ENCODE data around the gene GREM1. TPM values are rescaled to one million over a fixed set of nuclear protein-coding genes. Genes with fewer than 3 reads are reported as not detected.

GREM1 gene
- polyA plus RNA-seq, 1 of the 3 experiments (the other 2 are of a cell fraction), result 23.9 TPM

- no peak overlapping the region for H3K9ac ChIP-seq
- no peaks in the 10 kb centered on the region for H3K79me2 ChIP-seq (ENCODE audit: insufficient read depth)
- ChIA-PET CTCF (no interaction called here), POLR2A (no interaction called here)
- no peaks in the 10 kb centered on the region for H3K9me3 ChIP-seq
- H3K9me2 ChIP-seq, result no peaks in the 10 kb centered on the region
- no peaks in the 10 kb centered on the region for H3K36me3 ChIP-seq (replicated peaks in 1 of 2; ENCODE audit: control insufficient read depth in 1 of 2, insufficient read depth in 2 of 2, low read length in 1 of 2)
- no peak for TF ChIP-seq NRF1 (IDR thresholded peaks at IDR 0.05; ENCODE audit: low read depth, low read length)
- TF ChIP-seq ELF1 (IDR thresholded peaks at IDR 0.05), result no peak
- no peak for TF ChIP-seq CHD2 (IDR thresholded peaks at IDR 0.05; ENCODE audit: low read length, partially characterized antibody)
- TF ChIP-seq, protein P1, sequence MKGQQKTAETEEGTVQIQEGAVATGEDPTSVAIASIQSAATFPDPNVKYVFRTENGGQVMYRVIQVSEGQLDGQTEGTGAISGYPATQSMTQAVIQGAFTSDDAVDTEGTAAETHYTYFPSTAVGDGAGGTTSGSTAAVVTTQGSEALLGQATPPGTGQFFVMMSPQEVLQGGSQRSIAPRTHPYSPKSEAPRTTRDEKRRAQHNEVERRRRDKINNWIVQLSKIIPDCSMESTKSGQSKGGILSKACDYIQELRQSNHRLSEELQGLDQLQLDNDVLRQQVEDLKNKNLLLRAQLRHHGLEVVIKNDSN (IDR thresholded peaks at IDR 0.05; ENCODE audit: borderline replicate concordance, low read depth), result no peak
- TF ChIP-seq YY1 (IDR thresholded peaks at IDR 0.05; ENCODE audit: low read depth), result no peak
- TF ChIP-seq RXRA (IDR thresholded peaks at IDR 0.05; ENCODE audit: borderline replicate concordance, low read depth), result no peak
- TF ChIP-seq, protein P2, sequence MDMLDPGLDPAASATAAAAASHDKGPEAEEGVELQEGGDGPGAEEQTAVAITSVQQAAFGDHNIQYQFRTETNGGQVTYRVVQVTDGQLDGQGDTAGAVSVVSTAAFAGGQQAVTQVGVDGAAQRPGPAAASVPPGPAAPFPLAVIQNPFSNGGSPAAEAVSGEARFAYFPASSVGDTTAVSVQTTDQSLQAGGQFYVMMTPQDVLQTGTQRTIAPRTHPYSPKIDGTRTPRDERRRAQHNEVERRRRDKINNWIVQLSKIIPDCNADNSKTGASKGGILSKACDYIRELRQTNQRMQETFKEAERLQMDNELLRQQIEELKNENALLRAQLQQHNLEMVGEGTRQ (IDR thresholded peaks at IDR 0.05; ENCODE audit: borderline replicate concordance, low read depth, low read length), result no peak
- TF ChIP-seq SMC3 (IDR thresholded peaks at IDR 0.05; ENCODE audit: low read depth, low read length), result no peak
- no peak for TF ChIP-seq NFIC (IDR thresholded peaks at IDR 0.05; ENCODE audit: borderline replicate concordance)
- no peak for TF ChIP-seq EZH2phosphoT487 (IDR thresholded peaks at IDR 0.05; ENCODE audit: borderline replicate concordance, low read depth)
- no peak for TF ChIP-seq TEAD4 (IDR thresholded peaks at IDR 0.05; ENCODE audit: borderline replicate concordance, insufficient read depth)
- TF ChIP-seq POLR2AphosphoS5 (IDR thresholded peaks at IDR 0.05; ENCODE audit: low read depth, low read length), result no peak
- no peak overlapping the region for H2AFZ ChIP-seq (ENCODE audit: low read depth)
- 87% methylated on average over 3 of the region's 3 CpGs for WGBS (ENCODE audit: low lambda C conversion rate)
- H3K27ac ChIP-seq (ENCODE audit: low read depth in 2 of 2, low read length in 1 of 2), result no peak overlapping the region
- no peak overlapping the region for H3K4me2 ChIP-seq
- H4K20me1 ChIP-seq (ENCODE audit: insufficient read depth), result no peaks in the 10 kb centered on the region
- H3K27me3 ChIP-seq (ENCODE audit: insufficient read depth), result no peaks in the 10 kb centered on the region
- H3K4me3 ChIP-seq (ENCODE audit: low read depth in 2 of 2, low read length in 1 of 2), result no peak overlapping the region
- no peaks in the 10 kb centered on the region for H3K4me1 ChIP-seq (ENCODE audit: control insufficient read depth in 1 of 2, insufficient read depth in 2 of 2, low read depth in 1 of 2, low read length in 1 of 2)
- no peak for DNase-seq
- no peaks in the 10 kb centered on the region for H3F3A ChIP-seq (replicated peaks; ENCODE audit: insufficient read depth)
Observed at GRCh38 chr15:32694222-32694983, 23.4 kb upstream of the GREM1 start.

- H3F3A ChIP-seq (replicated peaks; ENCODE audit: insufficient read depth), result peaks cover 21% of the 10 kb centered on the region
- H3K9me2 ChIP-seq, result no peaks in the 10 kb centered on the region
- H3K4me2 ChIP-seq, result no peak overlapping the region
- H2AFZ ChIP-seq (ENCODE audit: low read depth), result no peak overlapping the region; the same call in 1 of the 2 replicates
- no peaks in the 10 kb centered on the region for H3K9me3 ChIP-seq
- no peaks in the 10 kb centered on the region for H3K36me3 ChIP-seq (replicated peaks in 1 of 2; ENCODE audit: control insufficient read depth in 1 of 2, insufficient read depth in 2 of 2, low read length in 1 of 2)
- H3K79me2 ChIP-seq (ENCODE audit: insufficient read depth), result no peaks in the 10 kb centered on the region
- H3K4me3 ChIP-seq (ENCODE audit: low read depth in 2 of 2, low read length in 1 of 2), result no peak overlapping the region
- no peak overlapping the region for H3K27ac ChIP-seq (ENCODE audit: low read depth in 2 of 2, low read length in 1 of 2)
- no peaks in the 10 kb centered on the region for H4K20me1 ChIP-seq (ENCODE audit: insufficient read depth)
- H3K4me1 ChIP-seq (ENCODE audit: control insufficient read depth in 1 of 2, insufficient read depth in 2 of 2, low read depth in 1 of 2, low read length in 1 of 2), result peaks cover 0 to 6% of the 10 kb centered on the region in 2 experiments; a peak in 2 of 4 replicates
- ChIA-PET CTCF (interaction anchor here (0.7 to 2.0 kb wide), 3 partner anchors 26 to 39 kb away, joined by 3 to 9 read pairs (median 3); no protein-coding TSS in a partner anchor), POLR2A (no interaction called here)
- no peak for DNase-seq
- 85% methylated on average over 5 of the region's 5 CpGs for WGBS (ENCODE audit: low lambda C conversion rate)
- H3K9ac ChIP-seq, result no peak overlapping the region
- H3K27me3 ChIP-seq (ENCODE audit: insufficient read depth), result no peaks in the 10 kb centered on the region
- TF ChIP-seq TAF1 (IDR thresholded peaks at IDR 0.05; ENCODE audit: borderline replicate concordance, low read depth, low read length) (no peak), CHD2 (IDR thresholded peaks at IDR 0.05; ENCODE audit: low read length, partially characterized antibody) (no peak), ELF1 (IDR thresholded peaks at IDR 0.05) (no peak), RFX5 (IDR thresholded peaks at IDR 0.05; ENCODE audit: low read length) (no peak), SIN3A (IDR thresholded peaks at IDR 0.05; ENCODE audit: borderline replicate concordance, low read depth, low read length) (no peak), FOSL2 (IDR thresholded peaks at IDR 0.05; ENCODE audit: borderline replicate concordance, low read depth) (no peak)
- TF ChIP-seq, protein P3, sequence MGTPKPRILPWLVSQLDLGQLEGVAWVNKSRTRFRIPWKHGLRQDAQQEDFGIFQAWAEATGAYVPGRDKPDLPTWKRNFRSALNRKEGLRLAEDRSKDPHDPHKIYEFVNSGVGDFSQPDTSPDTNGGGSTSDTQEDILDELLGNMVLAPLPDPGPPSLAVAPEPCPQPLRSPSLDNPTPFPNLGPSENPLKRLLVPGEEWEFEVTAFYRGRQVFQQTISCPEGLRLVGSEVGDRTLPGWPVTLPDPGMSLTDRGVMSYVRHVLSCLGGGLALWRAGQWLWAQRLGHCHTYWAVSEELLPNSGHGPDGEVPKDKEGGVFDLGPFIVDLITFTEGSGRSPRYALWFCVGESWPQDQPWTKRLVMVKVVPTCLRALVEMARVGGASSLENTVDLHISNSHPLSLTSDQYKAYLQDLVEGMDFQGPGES (IDR thresholded peaks at IDR 0.05; ENCODE audit: low read depth, low read length), result no peak
- TF ChIP-seq, protein P4, sequence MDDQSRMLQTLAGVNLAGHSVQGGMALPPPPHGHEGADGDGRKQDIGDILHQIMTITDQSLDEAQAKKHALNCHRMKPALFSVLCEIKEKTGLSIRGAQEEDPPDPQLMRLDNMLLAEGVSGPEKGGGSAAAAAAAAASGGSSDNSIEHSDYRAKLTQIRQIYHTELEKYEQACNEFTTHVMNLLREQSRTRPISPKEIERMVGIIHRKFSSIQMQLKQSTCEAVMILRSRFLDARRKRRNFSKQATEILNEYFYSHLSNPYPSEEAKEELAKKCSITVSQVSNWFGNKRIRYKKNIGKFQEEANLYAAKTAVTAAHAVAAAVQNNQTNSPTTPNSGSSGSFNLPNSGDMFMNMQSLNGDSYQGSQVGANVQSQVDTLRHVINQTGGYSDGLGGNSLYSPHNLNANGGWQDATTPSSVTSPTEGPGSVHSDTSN (IDR thresholded peaks at IDR 0.05), result no peak
Observed at GRCh38 chr15:32698773-32699390, 18.9 kb upstream of the GREM1 start.

Data from SK-N-SH (cell line).